HG03060 (cell line): ENCODE results near the gene DRC7.
"Not testable (repeated sequence)": the region's sequence is repeated elsewhere in the genome, so short reads cannot be mapped to it uniquely, and the experiment has no call there.

ENCODE experiments used
- ATAC-seq: cut with Tn5 transposase; IDR thresholded peaks from one replicate; pipeline ENCODE4 v1.9.1; 2021; ENCODE audit warnings: low read depth, moderate number of reproducible peaks; ENCODE audit not compliant: unreplicated experiment

The DRC7 gene

GRCh38 chr16:57774705-57775285 lies 80.2 kb downstream of the DRC7 start:
- no peak for ATAC-seq

GRCh38 chr16:57775661-57776469 lies 81.3 kb downstream of the DRC7 start:
- ATAC-seq: no peak

GRCh38 chr16:57778658-57779057 lies 84.1 kb downstream of the DRC7 start:
- no peak for ATAC-seq

- ATAC-seq: not testable (repeated sequence)
Measured at GRCh38 chr16:57779836-57780235, 85.2 kb downstream of the DRC7 start.

GRCh38 chr16:57781349-57781740 lies 86.7 kb downstream of the DRC7 start:
- ATAC-seq: no peak
